MM.1S (cell line): ENCODE results near the gene CAMK4.

ENCODE experiments used
- EZH2 ChIP-seq: fragments of 300-600 bp; sonication (generic); optimal IDR thresholded peaks from 2 replicates; pipeline ENCODE3; 2017; ENCODE audit warnings: low read depth, mild to moderate bottlenecking, antibody characterized with exemption, low read length, mixed read lengths
- EZH2phosphoT487 ChIP-seq: fragments of 300-600 bp; sonication (generic); IDR thresholded peaks from 2 replicates; pipeline ENCODE4 v1.6.1; 2018; ENCODE audit warnings: antibody characterized with exemption, low read length
- TF ChIP-seq, protein P1 (sequence below): fragments of 300-600 bp; sonication (generic); IDR thresholded peaks from 2 replicates; pipeline ENCODE4 v1.5.1; 2016; ENCODE audit warnings: antibody characterized with exemption, low read length, mixed read lengths

DNA sequence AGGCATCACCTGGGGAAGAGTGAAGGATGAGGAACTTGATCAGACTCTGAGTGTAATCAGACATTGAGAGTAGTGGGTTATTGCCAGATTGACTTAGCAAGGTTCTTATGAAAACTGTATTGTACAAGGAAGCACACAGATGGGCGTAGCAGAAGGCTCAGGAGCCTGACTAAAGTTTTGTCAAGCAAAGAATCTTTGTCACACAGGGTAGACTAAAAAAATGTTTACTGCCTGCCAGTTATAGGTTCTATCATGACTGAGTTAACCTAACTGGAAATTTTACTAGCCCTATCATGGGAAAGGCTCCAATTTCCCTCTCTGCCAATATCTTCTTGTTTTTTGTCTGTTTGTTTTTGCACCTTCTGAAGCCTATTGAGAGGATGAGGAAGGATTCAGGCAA, 19.1 kb downstream of the CAMK4 start:
- TF ChIP-seq EZH2 (no peak), EZH2phosphoT487 (no peak)
- TF ChIP-seq, protein P1, sequence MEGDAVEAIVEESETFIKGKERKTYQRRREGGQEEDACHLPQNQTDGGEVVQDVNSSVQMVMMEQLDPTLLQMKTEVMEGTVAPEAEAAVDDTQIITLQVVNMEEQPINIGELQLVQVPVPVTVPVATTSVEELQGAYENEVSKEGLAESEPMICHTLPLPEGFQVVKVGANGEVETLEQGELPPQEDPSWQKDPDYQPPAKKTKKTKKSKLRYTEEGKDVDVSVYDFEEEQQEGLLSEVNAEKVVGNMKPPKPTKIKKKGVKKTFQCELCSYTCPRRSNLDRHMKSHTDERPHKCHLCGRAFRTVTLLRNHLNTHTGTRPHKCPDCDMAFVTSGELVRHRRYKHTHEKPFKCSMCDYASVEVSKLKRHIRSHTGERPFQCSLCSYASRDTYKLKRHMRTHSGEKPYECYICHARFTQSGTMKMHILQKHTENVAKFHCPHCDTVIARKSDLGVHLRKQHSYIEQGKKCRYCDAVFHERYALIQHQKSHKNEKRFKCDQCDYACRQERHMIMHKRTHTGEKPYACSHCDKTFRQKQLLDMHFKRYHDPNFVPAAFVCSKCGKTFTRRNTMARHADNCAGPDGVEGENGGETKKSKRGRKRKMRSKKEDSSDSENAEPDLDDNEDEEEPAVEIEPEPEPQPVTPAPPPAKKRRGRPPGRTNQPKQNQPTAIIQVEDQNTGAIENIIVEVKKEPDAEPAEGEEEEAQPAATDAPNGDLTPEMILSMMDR, result no peak
